NB4 (cell line): ENCODE measurements around the gene PNPLA7.

Experiments used
- TF ChIP-seq, protein P1 (sequence below): IDR thresholded peaks from one replicate; pipeline ENCODE4 v1.5.1; 2012; ENCODE audit warnings: low read depth, low read length
- TF ChIP-seq, protein P2 (sequence below): IDR thresholded peaks from 2 replicates; pipeline ENCODE4 v1.6.1; 2011; ENCODE audit warnings: low read depth, low read length

DNA sequence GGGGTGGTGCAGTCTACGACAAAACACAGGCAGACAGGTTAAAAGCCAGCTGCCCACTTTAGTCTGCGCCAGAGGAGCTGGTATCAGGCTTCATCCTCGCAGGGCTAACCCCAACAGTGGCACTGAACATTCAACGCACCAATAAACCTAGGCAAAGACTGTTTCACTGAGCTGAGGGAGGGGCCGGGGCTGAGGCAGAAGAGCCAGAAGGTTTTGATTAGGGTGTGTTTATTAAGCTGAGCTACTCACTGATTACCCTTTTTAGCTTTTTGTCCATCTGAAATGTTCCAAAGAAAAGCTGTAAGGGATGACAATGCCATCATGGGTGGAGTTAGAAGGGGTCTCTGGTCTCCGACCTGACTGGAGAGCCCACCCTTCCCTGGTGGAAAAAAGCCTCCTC is 38.7 kb upstream of the PNPLA7 start:
- TF ChIP-seq, protein P1, sequence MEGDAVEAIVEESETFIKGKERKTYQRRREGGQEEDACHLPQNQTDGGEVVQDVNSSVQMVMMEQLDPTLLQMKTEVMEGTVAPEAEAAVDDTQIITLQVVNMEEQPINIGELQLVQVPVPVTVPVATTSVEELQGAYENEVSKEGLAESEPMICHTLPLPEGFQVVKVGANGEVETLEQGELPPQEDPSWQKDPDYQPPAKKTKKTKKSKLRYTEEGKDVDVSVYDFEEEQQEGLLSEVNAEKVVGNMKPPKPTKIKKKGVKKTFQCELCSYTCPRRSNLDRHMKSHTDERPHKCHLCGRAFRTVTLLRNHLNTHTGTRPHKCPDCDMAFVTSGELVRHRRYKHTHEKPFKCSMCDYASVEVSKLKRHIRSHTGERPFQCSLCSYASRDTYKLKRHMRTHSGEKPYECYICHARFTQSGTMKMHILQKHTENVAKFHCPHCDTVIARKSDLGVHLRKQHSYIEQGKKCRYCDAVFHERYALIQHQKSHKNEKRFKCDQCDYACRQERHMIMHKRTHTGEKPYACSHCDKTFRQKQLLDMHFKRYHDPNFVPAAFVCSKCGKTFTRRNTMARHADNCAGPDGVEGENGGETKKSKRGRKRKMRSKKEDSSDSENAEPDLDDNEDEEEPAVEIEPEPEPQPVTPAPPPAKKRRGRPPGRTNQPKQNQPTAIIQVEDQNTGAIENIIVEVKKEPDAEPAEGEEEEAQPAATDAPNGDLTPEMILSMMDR: no peak
- TF ChIP-seq, protein P2, sequence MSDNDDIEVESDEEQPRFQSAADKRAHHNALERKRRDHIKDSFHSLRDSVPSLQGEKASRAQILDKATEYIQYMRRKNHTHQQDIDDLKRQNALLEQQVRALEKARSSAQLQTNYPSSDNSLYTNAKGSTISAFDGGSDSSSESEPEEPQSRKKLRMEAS: no peak
